ENCODE data around the gene PLXNB3. TPM values are rescaled to one million over a fixed set of nuclear protein-coding genes. Genes with fewer than 3 reads are reported as not detected.

PLXNB3 gene
- 2.1 to 4.7 TPM (median 3.3 TPM) in 5 replicates for total RNA-seq (2022; extraction: Qiagen RNA extraction)

DNA sequence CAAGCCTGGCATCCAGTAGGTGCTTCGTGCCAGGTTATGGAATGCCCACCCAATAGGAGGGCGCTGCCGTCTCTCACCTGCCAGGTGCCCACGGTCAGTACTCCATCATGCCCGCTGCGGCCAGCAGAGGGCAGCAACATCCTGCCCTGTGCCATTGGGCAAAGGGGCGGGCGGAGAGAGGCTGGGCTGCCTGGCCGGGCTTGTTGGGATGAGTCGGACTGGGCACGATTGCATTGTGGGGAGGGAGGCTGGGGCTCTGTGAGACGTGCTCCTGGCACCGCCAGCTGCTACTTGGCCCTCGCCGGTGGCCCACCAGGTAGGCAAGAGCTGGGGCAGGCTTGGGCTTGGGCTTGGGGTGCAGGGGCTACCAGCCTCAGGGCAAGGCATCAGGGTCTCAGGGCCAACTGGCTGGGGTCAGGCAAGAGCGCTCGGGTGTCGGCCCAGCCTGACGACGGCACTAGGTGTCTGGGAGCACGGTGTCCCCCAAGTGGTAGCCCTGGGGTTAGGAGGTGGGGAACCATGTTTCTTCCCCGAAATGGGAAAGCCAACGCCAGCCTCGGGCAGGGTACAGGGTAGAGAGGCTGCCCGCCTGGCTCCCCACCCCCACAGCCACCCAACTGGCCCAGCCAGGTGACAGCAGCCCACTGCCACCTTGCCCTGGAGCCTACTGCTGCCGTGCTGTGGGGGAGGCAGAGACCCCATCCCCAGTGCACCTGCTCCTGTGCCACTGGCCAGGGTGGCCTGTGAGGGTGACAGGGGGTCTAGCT, at the start of gene PLXNB3:
Gene PLXNB3 (plus strand): TSS at position 261 of the 767 bp plus-strand sequence. CDS start 1,287 bp downstream, outside the sequence.

DNA sequence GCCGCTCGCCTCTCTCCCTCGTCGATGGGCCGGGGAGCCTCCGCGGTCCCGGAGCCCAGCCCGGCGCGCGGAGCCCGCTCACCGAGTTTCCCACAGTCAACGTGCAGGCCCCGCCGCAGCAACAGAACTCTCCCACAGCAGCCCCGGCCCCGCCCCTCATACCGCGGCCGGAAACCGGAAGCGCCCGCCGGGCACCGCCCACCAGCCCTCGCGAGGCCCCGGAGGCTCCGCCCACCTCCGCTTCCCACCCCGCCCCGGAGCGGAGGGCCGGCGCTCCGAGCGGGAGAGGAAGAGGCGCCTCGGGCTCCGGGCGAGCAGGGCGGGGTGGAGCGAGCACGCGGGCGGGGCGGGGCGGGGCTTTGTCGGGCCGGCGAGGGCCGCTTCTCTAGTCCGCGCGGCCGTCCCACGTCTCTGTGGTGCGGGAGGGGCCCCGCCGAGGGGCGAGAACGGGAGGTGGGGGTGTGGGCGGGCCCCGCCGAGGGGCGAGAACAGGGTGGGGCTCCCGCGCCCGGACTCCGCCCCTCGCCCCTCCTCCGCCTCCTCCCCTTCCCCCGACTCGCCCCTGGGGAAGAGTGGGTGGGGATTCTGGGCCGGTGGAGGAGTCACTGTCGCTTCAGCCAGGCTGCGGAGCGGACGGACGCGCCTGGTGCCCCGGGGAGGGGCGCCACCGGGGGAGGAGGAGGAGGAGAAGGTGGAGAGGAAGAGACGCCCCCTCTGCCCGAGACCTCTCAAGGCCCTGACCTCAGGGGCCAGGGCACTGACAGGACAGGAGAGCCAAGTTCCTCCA, 39.6 kb upstream of the PLXNB3 start, which contains the start of the genes ABCD1 and BCAP31:
Gene ABCD1 (plus strand): TSS at position 605 of the 787 bp plus-strand sequence. CDS start 411 bp downstream, outside the sequence.
Gene BCAP31 (minus strand): TSS at position 136 of the 787 bp plus-strand sequence. CDS start 1,143 bp downstream, outside the sequence.

DNA sequence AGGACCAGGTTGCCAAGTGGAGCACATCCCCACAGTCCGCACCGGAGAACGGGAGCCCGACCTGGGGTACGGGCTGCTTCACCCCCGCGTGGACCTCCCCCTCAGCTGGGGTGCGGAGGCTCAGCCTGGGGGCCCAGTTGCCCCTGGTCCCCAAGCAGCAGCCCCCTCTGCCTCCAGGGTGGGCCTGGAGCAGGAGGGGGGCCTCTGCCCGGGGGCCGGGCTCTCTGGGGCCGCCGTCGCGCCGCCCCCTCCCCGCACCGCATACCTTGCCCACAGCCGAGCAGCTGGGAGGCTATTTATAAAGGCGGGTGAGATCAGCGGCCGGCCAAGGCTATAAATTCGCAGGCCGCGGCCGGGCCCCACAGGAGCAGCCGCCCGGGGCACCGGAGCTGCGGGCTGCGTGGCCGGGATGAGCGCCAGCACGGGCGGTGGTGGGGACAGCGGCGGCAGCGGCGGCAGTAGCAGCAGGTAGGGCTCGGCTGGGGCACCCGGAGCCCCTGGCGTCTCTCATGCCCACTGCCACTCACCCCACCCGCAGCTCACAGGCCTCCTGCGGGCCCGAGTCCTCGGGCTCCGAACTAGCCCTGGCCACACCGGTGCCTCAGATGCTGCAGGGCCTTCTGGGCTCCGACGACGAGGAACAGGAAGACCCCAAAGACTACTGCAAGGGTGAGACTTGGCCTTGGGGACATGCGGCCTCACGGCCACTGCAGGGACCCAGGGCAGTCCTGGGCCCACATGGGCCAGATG, 16.8 kb downstream of the PLXNB3 start, which contains the start of gene SRPK3:
Gene SRPK3 (plus strand): TSS at position 364 of the 750 bp plus-strand sequence. CDS start 46 bp downstream, at position 410.

DNA sequence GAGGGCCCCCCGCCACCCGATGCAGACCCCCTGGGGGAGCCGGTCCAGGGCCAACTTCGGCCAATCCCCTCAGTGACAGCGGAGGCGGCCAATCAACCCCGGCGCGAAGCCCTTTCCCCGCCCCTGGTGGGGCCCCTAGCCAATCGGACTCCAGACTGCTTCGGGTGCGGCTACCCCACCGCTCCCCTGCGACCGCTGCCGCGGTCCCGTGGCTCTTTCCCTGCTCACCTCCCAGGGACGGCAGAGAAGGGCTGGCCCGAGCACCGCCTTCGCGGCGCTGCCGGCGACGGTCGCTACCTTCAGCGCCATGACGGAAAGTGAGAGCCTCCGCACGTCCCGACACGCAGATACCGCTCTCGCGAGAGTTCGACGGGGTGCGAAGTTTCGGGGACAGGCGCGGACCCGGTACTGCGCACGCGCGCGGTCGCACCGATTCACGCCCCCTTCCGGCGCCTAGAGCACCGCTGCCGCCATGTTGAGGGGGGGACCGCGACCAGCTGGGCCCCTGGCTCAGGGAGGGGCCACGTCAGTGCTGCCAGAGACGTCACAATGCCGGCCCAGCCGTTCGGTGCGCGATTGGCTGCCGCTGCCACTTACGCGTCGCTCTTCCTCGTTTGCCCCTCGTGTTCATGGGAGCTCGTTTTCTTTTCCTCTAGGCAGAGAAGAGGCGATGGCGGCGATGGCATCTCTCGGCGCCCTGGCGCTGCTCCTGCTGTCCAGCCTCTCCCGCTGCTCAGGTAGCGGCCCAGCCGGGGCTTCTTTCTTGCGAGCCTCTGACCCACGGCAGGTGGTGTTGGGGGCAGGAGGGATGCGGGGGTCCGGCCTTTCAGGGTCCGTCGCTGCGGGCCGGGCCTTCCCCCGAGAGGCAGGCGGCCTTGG, 30.2 kb downstream of the PLXNB3 start, which contains the start of the genes IDH3G and SSR4:
Gene IDH3G (minus strand): TSS at position 358 of the 879 bp plus-strand sequence. CDS start 49 bp downstream, at position 309.
Gene SSR4 (plus strand): TSS at position 651 of the 879 bp plus-strand sequence. CDS start 20 bp downstream, at position 671.

Other genes with a start within 250 kb of the PLXNB3 start
- 0.06 to 0.14 TPM (median 0.10 TPM) in 5 replicates for gene ATP2B3, start 246.6 kb upstream of the PLXNB3 start, total RNA-seq (2022; extraction: Qiagen RNA extraction)
- 42.8 to 61.8 TPM (median 59.8 TPM) in 5 replicates for gene CCNQ, start 165.1 kb upstream of the PLXNB3 start, total RNA-seq (2022; extraction: Qiagen RNA extraction)
- 0.89 to 1.9 TPM (median 1.4 TPM) in 5 replicates for gene DUSP9, start 117.0 kb upstream of the PLXNB3 start, total RNA-seq (2022; extraction: Qiagen RNA extraction)
- 0.12 to 0.60 TPM (median 0.23 TPM) in 4 of 5 replicates, not detected in the other for gene PNCK, start 90.4 kb upstream of the PLXNB3 start, total RNA-seq (2022; extraction: Qiagen RNA extraction)
- gene SLC6A8, start 76.3 kb upstream of the PLXNB3 start, total RNA-seq (2022; extraction: Qiagen RNA extraction), result 9.7 to 13.5 TPM (median 12.0 TPM) in 5 replicates
- gene BCAP31, start 39.9 kb upstream of the PLXNB3 start, total RNA-seq (2022; extraction: Qiagen RNA extraction), result 352 to 443 TPM (median 371 TPM) in 5 replicates
- 2.8 to 4.1 TPM (median 4.1 TPM) in 5 replicates for gene ABCD1, start 39.4 kb upstream of the PLXNB3 start, total RNA-seq (2022; extraction: Qiagen RNA extraction)
- 0.36 to 0.48 TPM in 2 of 5 replicates, not detected in the others for gene SRPK3, start 16.8 kb downstream of the PLXNB3 start, total RNA-seq (2022; extraction: Qiagen RNA extraction)
- gene IDH3G, start 30.1 kb downstream of the PLXNB3 start, total RNA-seq (2022; extraction: Qiagen RNA extraction), result 60.5 to 64.9 TPM (median 61.8 TPM) in 5 replicates
- 383 to 440 TPM (median 400 TPM) in 5 replicates for gene SSR4, start 30.4 kb downstream of the PLXNB3 start, total RNA-seq (2022; extraction: Qiagen RNA extraction)
- gene PDZD4, start 66.3 kb downstream of the PLXNB3 start, total RNA-seq (2022; extraction: Qiagen RNA extraction), result 2.9 to 4.3 TPM (median 3.7 TPM) in 5 replicates
- gene L1CAM, start 121.9 kb downstream of the PLXNB3 start, total RNA-seq (2022; extraction: Qiagen RNA extraction), result 16.6 to 21.9 TPM (median 18.2 TPM) in 5 replicates
- 0.11 to 0.22 TPM in 2 of 5 replicates, not detected in the others for gene AVPR2, start 140.4 kb downstream of the PLXNB3 start, total RNA-seq (2022; extraction: Qiagen RNA extraction)
- gene ARHGAP4, start 162.0 kb downstream of the PLXNB3 start, total RNA-seq (2022; extraction: Qiagen RNA extraction), result 0.91 to 2.2 TPM (median 1.9 TPM) in 5 replicates
- gene NAA10, start 170.8 kb downstream of the PLXNB3 start, total RNA-seq (2022; extraction: Qiagen RNA extraction), result 201 to 244 TPM (median 219 TPM) in 5 replicates
- 0.19 TPM in 2 of 5 replicates, not detected in the others for gene RENBP, start 180.4 kb downstream of the PLXNB3 start, total RNA-seq (2022; extraction: Qiagen RNA extraction)
- gene HCFC1, start 207.6 kb downstream of the PLXNB3 start, total RNA-seq (2022; extraction: Qiagen RNA extraction), result 31.5 to 41.8 TPM (median 37.1 TPM) in 5 replicates
- 4.3 to 7.9 TPM (median 6.0 TPM) in 5 replicates for gene TMEM187, start 208.5 kb downstream of the PLXNB3 start, total RNA-seq (2022; extraction: Qiagen RNA extraction)